IPS-NIHi7 (cell line): ENCODE measurements around the gene RBM33.

Source experiments
- DNase-seq: peaks from one replicate; pipeline ENCODE4 v3.0.0; 2012; ENCODE audit warnings: mixed read lengths; ENCODE audit errors: extremely low spot score

RBM33 gene

DNA sequence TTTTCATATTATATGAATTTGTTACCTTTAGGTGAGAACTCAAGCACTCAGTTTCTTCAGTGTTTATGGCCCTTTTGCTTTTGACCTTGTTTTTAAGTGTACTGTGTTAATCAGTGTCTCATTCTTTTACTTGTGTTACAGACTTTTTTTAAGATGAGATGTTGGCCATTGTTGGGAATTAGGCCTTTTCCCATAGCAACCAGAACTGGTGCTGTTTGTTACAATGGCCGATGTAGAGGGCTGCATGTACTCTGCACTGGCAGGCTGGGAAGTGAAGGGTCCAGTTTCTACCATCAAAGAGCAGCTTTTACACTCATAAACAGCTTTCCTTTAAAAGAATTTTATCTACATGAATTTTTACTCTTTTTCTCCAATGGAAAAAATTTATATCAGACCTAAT is 102.7 kb downstream of the RBM33 start:
- no peak for DNase-seq

GRCh38 chr7:155749578-155749977 is 105.1 kb downstream of the RBM33 start:
- no peak for DNase-seq

DNA sequence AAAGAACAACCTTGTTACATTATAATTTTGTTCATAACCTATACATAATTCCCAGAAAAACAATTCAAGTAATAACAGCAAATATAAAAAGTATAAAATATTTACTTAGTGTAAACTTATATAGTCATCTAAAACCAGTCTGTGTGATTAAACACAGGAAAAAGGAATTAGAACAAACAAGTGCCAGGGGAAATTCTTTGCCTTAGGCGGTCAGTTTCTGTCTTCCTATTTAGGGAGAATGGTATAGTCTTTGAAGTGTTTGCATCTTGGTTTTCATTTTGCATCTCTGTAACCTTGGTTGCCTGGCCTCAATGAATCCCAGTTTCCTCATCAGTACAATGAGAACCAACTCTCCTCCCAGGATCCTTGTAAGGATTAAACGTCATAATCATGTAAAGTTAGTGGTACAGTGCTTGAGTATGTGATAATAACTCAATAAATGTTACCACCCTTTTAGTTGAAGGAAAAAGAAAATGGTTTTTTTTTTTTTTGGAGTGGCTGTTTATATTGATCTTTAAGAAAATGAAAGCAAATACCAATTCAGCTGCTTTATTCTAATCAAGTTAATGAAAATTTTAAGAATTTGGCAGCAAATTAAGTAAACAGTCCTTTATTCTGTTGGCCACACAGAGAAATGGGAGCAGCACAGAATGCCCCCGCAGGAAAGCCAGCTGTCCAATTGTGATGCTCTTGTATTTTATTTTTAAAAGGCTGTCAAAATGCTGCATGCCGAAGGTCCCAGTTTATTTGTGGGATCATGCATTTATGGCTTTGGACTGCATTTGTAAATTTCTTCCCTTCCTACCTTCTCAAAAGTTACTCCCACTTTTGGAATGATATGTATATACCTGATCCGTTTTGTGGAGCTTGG is 106.0 kb downstream of the RBM33 start:
- no peak for DNase-seq

DNA sequence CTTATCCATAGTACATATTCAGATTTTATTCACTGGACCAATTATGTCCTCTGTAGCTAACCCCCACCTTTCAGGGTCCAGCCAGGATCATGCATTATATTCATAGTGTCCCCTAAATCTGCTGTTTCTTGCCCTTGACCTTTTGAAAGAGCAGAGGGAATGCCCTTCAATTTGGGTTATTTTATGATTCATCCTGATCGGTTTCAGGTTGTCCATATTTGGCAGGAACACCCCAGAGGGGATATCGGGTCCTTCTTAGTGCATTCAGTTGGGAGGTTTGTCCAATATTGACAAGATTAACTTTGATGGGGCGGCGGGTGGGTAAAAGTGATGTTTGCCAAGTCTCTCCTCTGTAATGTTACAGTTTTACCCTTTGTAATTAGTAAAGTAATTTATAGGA is 106.9 kb downstream of the RBM33 start:
- no peak for DNase-seq

GRCh38 chr7:155752756-155753445 is 108.4 kb downstream of the RBM33 start:
- DNase-seq, result no peak

DNA sequence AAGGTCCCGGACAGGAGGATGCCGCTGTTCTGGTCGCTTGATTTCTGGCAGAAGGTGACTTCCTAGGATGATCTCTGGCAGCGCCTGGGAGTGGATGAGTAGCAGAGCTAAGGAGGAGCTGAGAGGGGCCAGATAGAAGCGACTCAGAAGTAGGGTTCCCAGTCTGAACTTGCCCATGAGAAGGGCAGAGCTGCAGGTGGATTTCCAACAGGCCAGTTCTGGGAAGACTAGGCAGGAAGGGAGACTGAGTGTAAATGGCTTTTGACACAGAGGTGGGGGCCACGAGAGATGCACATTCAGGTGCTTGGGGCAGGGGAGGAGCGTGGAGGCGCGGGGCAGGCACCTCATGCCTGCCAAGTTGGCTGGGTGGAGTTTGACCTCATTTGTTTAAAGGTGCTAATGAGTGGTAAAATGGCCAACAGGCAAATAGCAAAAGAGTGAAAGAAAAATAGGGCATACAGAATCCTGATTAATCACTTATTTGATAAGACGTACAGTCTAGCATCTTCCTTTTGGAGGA is 109.0 kb downstream of the RBM33 start:
- no peak for DNase-seq

- DNase-seq, result no peak
Observed at GRCh38 chr7:155754165-155754564, 109.7 kb downstream of the RBM33 start.

DNA sequence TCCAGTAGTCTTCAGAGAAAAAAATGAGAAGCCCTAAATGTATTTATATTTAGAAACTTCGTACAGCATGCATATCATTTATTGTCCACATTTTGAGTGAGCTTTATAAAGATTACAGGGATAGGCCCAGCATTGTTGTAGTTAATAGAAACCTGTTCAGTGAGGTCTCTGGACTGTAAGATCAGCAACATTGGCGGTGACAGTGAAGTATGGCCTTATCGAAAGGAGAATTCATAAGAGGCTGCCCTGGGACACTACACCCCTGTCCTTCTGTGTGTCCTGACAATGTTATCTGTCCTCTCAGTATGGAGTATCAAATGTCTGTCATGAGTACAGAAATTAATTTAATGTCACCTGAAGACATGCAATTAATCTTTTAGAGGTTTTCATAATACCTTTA is 110.6 kb downstream of the RBM33 start:
- no peak for DNase-seq

DNA sequence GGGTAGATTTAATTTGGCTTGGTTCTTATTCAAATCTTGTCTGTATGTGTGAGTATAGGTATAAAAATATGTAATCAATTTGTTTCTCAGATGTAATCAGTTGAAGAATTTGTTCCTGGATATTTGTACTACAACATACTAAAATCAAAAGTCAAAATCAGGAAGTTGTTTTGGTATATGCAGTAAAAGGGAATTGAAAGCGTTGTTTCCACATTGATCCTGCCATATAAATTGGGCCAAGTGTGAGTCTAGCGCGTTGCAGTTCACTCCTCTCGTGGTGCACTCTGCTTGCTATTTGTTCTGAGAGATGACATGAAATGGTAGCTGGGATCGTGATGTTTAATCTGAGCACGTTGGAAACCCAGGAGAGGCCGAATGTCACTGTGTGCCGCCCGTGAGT is 111.9 kb downstream of the RBM33 start:
- DNase-seq, result no peak

- DNase-seq, result no peak
Observed at GRCh38 chr7:155758348-155758747, 113.9 kb downstream of the RBM33 start.

GRCh38 chr7:155759740-155760430 is 115.4 kb downstream of the RBM33 start:
- DNase-seq, result no peak

DNA sequence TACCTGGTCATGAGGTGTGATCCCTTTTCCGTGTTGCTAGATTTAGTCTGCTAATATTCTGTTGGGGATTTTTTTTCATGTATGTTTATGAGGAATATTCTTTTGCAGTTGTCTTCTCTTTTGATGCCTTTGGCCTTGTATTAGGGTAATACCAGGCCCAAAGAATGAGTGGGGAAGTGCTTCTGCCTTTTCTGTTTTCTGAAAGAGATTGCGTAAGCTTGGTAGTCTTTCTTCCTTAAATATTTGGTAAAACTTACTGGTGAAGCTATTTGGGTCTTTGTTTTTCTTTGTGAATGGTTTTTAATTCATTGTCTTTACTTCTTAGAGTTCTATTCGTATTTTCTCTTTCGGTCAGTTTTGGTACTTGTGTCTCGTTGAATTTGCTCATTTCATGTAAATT is 116.7 kb downstream of the RBM33 start:
- DNase-seq, result no peak

DNA sequence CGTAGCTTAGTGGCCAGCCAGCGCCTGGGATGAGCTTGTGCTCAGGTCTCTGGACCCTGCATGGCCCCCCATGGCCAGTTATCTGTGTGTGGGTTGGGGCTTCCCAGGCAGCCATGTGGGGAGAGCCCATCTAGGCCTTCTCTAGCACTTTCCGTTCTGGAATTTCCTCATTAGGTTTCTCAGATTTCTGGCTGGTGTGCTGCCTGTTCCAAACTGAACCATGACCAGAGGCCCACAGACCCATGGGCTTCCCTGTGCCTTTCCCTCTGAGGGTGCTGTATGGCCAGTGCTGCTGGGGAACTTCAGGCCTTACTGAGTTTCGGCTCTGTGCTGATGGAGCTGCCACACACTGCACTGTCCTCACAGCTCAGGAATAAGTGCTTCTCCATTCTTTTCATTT is 117.6 kb downstream of the RBM33 start:
- DNase-seq, result no peak

GRCh38 chr7:155762655-155763054 is 118.2 kb downstream of the RBM33 start:
- no peak for DNase-seq

DNA sequence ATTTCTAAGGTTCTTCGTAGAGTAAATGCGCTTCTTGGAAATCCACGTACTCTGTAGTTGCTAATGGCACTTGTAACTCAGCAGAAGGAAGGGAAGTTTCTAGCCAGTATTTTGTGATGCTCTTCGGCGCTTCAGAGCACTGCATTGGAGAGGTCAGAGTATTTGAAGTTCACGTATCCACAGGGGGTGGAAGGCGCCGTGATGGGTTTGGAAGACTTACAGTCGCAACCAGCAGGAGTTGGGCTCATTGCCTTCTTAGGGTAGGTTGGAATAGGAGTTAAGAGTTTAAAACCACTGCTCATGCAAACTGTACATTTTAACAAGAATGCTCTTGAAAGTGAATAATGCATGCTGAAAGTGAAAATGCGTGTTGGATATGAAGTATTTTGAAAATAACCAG is 118.7 kb downstream of the RBM33 start:
- no peak for DNase-seq

GRCh38 chr7:155763691-155764437 is 119.4 kb downstream of the RBM33 start:
- no peak for DNase-seq

DNA sequence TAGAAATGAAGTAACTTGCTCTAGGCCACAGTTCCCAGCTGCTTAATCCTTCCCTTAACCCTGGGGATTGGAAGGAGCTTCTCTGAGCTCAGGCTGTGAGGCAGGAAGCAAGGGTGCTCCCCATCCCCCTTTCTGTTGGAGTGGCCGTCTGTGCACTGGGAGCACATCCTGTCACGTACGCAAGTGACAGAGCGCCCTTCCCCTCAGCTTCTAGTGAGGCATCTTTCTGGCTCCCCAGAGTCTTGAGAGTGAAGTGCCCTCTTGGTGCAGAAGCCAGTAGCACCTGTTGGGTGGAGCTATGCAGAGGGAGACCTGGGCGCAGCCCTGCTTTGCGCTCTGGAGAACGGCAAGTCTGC is 120.0 kb downstream of the RBM33 start:
- DNase-seq, result no peak

DNA sequence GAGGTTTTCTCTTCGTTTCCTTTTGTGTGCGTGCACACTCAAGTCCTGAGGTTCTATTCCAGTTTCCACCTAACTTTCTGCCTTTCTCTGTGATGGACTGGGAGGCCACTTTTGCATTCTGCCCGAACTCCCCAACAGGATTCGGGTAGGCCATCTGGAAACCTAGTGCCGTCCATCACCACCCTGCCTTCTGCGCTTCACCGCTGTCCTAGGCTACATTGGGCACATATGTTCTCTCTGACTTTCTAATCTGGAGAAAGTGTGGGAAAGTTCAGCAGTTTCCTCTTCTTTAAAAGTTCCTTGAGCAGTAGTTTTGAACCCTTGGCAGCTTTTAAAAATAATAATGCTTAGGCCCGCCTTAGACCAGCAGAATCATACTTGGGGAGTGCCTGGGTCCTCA is 121.0 kb downstream of the RBM33 start:
- no peak for DNase-seq

- DNase-seq, result no peak
Observed at GRCh38 chr7:155766386-155766785, 121.9 kb downstream of the RBM33 start.

- no peak for DNase-seq
Observed at GRCh38 chr7:155766966-155767916, 122.8 kb downstream of the RBM33 start.

- DNase-seq, result no peak
Observed at GRCh38 chr7:155769701-155770100, 125.2 kb downstream of the RBM33 start.
